ENCODE data around the gene ALDOA. TPM values are rescaled to one million over a fixed set of nuclear protein-coding genes. Genes with fewer than 3 reads are reported as not detected.

The ALDOA gene
- total and polyA plus RNA-seq, 10 of the 15 experiments (the other 5 are each of a cell fraction or from before 2014, with no cell fraction given): 218 to 2,339 (median 1,095) TPM

- H3K4me3 ChIP-seq: no peak overlapping the region
- FAIRE-seq: no peak
- no peak overlapping the region for H3K9ac ChIP-seq (ENCODE audit: control insufficient read depth, insufficient read depth, low read length)
- RAD21 ChIA-PET (ENCODE audit: unreplicated experiment): no interaction called here
- WGBS (ENCODE audit: insufficient coverage, insufficient replicate concordance, low lambda C conversion rate, missing lambda C conversion rate): 27% methylated on average over 5 of the region's 5 CpGs
- intact Hi-C loops (cut with micrococcal nuclease; ENCODE audit: unreplicated experiment): no loop called here
- no peaks in the 10 kb centered on the region for H4K20me1 ChIP-seq (ENCODE audit: control insufficient read depth, insufficient read depth)
- H2AFZ ChIP-seq (ENCODE audit: control insufficient read depth, low read depth, low read length): no peak overlapping the region
- no peak for DNase-seq (ENCODE audit: low read depth, low spot score)
- CTCF ChIA-PET: interaction anchor here (0.9 to 4.5 kb wide), 4 partner anchors 9 to 50 kb away, joined by 3 to 24 read pairs (median 7); partner anchors contain the start of gene TBX6
- no peak for ATAC-seq
- no peaks in the 10 kb centered on the region for H3K27me3 ChIP-seq (replicated peaks in 1 of 2; ENCODE audit: control insufficient read depth in 2 of 2, insufficient read depth in 2 of 2, low read length in 1 of 2)
- H3K79me2 ChIP-seq (ENCODE audit: control insufficient read depth, insufficient read depth, low read length): no peaks in the 10 kb centered on the region
- no peaks in the 10 kb centered on the region for H3K9me3 ChIP-seq (replicated peaks; ENCODE audit: control insufficient read depth, insufficient read depth, low read length)
- H3K27ac ChIP-seq (ENCODE audit: control insufficient read depth, insufficient read depth): no peak overlapping the region
- in situ Hi-C loops (cut with MboI): no loop called here
- POLR2A ChIA-PET: interaction anchor here (0.6 to 0.8 kb wide), 2 partner anchors 49 to 166 kb away, joined by 3 to 6 read pairs; no protein-coding TSS in a partner anchor
- H3K4me1 ChIP-seq (ENCODE audit: control insufficient read depth, insufficient read depth, low read length): no peaks in the 10 kb centered on the region
- no peaks in the 10 kb centered on the region for H3K36me3 ChIP-seq (ENCODE audit: control insufficient read depth in 2 of 2, insufficient read depth in 2 of 2, low read length in 1 of 2)
- SMC1A ChIA-PET (ENCODE audit: uncharacterized antibody, unreplicated experiment): no interaction called here
- BruUV-seq (replicated peaks): no TSS peak
- H3K4me2 ChIP-seq (ENCODE audit: control insufficient read depth, insufficient read depth): no peak overlapping the region
- no peak for TF ChIP-seq HCFC1 (IDR thresholded peaks at IDR 0.05; ENCODE audit: low read length)
- TF ChIP-seq FOXK2 (IDR thresholded peaks at IDR 0.05): no peak
- TF ChIP-seq FOXM1 (IDR thresholded peaks at IDR 0.05; ENCODE audit: low read depth, low read length): no peak
- TF ChIP-seq, protein P1, sequence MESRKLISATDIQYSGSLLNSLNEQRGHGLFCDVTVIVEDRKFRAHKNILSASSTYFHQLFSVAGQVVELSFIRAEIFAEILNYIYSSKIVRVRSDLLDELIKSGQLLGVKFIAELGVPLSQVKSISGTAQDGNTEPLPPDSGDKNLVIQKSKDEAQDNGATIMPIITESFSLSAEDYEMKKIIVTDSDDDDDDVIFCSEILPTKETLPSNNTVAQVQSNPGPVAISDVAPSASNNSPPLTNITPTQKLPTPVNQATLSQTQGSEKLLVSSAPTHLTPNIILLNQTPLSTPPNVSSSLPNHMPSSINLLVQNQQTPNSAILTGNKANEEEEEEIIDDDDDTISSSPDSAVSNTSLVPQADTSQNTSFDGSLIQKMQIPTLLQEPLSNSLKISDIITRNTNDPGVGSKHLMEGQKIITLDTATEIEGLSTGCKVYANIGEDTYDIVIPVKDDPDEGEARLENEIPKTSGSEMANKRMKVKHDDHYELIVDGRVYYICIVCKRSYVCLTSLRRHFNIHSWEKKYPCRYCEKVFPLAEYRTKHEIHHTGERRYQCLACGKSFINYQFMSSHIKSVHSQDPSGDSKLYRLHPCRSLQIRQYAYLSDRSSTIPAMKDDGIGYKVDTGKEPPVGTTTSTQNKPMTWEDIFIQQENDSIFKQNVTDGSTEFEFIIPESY (IDR thresholded peaks at IDR 0.05): peak; percentile 94
- TF ChIP-seq CTCF (IDR thresholded peaks at IDR 0.05 in 2 of 3, conservative IDR thresholded peaks at IDR 0.05 in 1 of 3; ENCODE audit: control insufficient read depth in 2 of 3, extremely low read depth in 1 of 3, insufficient read depth in 1 of 3, low read depth in 3 of 3, low read length in 3 of 3): peak; percentile 6 to 29 (median 24); a peak in 3 of 6 replicates
- TF ChIP-seq, protein P2, sequence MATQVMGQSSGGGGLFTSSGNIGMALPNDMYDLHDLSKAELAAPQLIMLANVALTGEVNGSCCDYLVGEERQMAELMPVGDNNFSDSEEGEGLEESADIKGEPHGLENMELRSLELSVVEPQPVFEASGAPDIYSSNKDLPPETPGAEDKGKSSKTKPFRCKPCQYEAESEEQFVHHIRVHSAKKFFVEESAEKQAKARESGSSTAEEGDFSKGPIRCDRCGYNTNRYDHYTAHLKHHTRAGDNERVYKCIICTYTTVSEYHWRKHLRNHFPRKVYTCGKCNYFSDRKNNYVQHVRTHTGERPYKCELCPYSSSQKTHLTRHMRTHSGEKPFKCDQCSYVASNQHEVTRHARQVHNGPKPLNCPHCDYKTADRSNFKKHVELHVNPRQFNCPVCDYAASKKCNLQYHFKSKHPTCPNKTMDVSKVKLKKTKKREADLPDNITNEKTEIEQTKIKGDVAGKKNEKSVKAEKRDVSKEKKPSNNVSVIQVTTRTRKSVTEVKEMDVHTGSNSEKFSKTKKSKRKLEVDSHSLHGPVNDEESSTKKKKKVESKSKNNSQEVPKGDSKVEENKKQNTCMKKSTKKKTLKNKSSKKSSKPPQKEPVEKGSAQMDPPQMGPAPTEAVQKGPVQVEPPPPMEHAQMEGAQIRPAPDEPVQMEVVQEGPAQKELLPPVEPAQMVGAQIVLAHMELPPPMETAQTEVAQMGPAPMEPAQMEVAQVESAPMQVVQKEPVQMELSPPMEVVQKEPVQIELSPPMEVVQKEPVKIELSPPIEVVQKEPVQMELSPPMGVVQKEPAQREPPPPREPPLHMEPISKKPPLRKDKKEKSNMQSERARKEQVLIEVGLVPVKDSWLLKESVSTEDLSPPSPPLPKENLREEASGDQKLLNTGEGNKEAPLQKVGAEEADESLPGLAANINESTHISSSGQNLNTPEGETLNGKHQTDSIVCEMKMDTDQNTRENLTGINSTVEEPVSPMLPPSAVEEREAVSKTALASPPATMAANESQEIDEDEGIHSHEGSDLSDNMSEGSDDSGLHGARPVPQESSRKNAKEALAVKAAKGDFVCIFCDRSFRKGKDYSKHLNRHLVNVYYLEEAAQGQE (IDR thresholded peaks at IDR 0.05; ENCODE audit: low read depth, low read length): no peak
- TF ChIP-seq STAT3 (IDR thresholded peaks at IDR 0.05; ENCODE audit: low read depth, low read length): no peak
- TF ChIP-seq NFIC (IDR thresholded peaks at IDR 0.05; ENCODE audit: low read depth, low read length): no peak
- TF ChIP-seq RELA (IDR thresholded peaks at IDR 0.05; ENCODE audit: borderline replicate concordance, partially characterized antibody): no peak
- peak; percentile 47 for TF ChIP-seq RAD21 (IDR thresholded peaks at IDR 0.05; ENCODE audit: insufficient read depth, low read depth, low read length)
- TF ChIP-seq EED (IDR thresholded peaks at IDR 0.05; ENCODE audit: low read depth): no peak
- no peak for TF ChIP-seq EGR1 (IDR thresholded peaks at IDR 0.05; ENCODE audit: borderline replicate concordance in 1 of 2, low read depth in 2 of 2, low read length in 2 of 2)
- TF ChIP-seq SMC3 (IDR thresholded peaks at IDR 0.05; ENCODE audit: borderline replicate concordance, low read length): no peak
Observed at GRCh38 chr16:30041841-30042240, 23.7 kb upstream of the ALDOA start.

All from GM12878 (cell line).